SK-N-SH (cell line): Measurements from ENCODE around the gene FGF23. TPM values are rescaled to one million over a fixed set of nuclear protein-coding genes. Genes with fewer than 3 reads are reported as not detected.
A peak's percentile ranks its signal among the peaks of the same experiment; 100 is the strongest.

Source experiments
- CTCF ChIA-PET: fragments of 300-600, 350-600 bp; formaldehyde crosslinking; extraction: SDS; loops from one replicate; lab custom pipeline; 2021; lab: Yijun Ruan, JAX
- POLR2A ChIA-PET: fragments of 350-600 bp; sonication (Branson Sonifier 250); formaldehyde crosslinking; extraction: SDS; loops from one replicate; lab custom pipeline; 2020; ENCODE audit warnings: antibody characterized with exemption, inconsistent platforms; lab: Yijun Ruan, JAX
- DNase-seq: peaks from one replicate; pipeline ENCODE4 v3.0.0; 2012
- H2AFZ ChIP-seq: fragments of 200-600 bp; sonication (generic); 2 replicates; pipeline ENCODE4 v1.8.1; 2016; ENCODE audit warnings: antibody characterized with exemption, mild to moderate bottlenecking, low read depth
- H3F3A ChIP-seq: fragments of 200-600 bp; sonication (generic); replicated peaks from 2 replicates; pipeline ENCODE3; 2016; ENCODE audit warnings: antibody characterized with exemption, mild to moderate bottlenecking; ENCODE audit not compliant: insufficient read depth
- H3K27ac ChIP-seq, 2 experiments: fragments of 200-500 bp in 1 of 2; fragments of 200-600 bp in 1 of 2; sonication (Bioruptor generic) in 1 of 2; sonication (generic), shearing (Covaris generic) in 1 of 2; 2 replicates each; pipeline versions ENCODE4 v1.5.1 to v1.6.1; 2014 to 2016; ENCODE audit warnings: low read depth in 2 of 2, inconsistent platforms in 1 of 2, low read length in 1 of 2, mild to moderate bottlenecking in 1 of 2, mixed read lengths in 1 of 2
- H3K27me3 ChIP-seq: fragments of 200-600 bp; sonication (generic), shearing (Covaris generic); 2 replicates; pipeline ENCODE4 v1.6.1; 2016; ENCODE audit warnings: mixed run types; ENCODE audit not compliant: insufficient read depth
- H3K36me3 ChIP-seq, 2 experiments: fragments of 200-500 bp in 1 of 2; fragments of 200-600 bp in 1 of 2; sonication (Bioruptor generic) in 1 of 2; sonication (generic) in 1 of 2; replicated peaks in 1 of 2; 2 replicates each; pipeline versions ENCODE3 to v1.5.1; 2014 to 2016; ENCODE audit warnings: low read length in 1 of 2, mild to moderate bottlenecking in 1 of 2; ENCODE audit not compliant: insufficient read depth in 2 of 2, control insufficient read depth in 1 of 2
- H3K4me1 ChIP-seq, 2 experiments: fragments of 200-500 bp in 1 of 2; fragments of 200-600 bp in 1 of 2; sonication (Bioruptor generic) in 1 of 2; sonication (generic), shearing (Covaris generic) in 1 of 2; 2 replicates each; pipeline versions ENCODE4 v1.5.1 to v1.6.1; 2014 to 2016; ENCODE audit warnings: low read depth in 1 of 2, low read length in 1 of 2, mixed run types in 1 of 2; ENCODE audit not compliant: insufficient read depth in 2 of 2, control insufficient read depth in 1 of 2
- H3K4me2 ChIP-seq: fragments of 200-600 bp; sonication (generic), shearing (Covaris generic); 2 replicates; pipeline ENCODE4 v1.6.1; 2017; ENCODE audit warnings: mixed run types
- H3K4me3 ChIP-seq, 2 experiments: fragments of 200-500 bp in 1 of 2; fragments of 200-600 bp in 1 of 2; sonication (Bioruptor generic) in 1 of 2; sonication (generic), shearing (Covaris generic) in 1 of 2; 2 replicates each; pipeline versions ENCODE4 v1.5.1 to v1.8.1; 2014 to 2016; ENCODE audit warnings: low read depth in 2 of 2, inconsistent platforms in 1 of 2, low read length in 1 of 2, mild to moderate bottlenecking in 1 of 2, mixed read lengths in 1 of 2, moderate library complexity in 1 of 2
- H3K79me2 ChIP-seq: fragments of 200-600 bp; sonication (generic); 2 replicates; pipeline ENCODE4 v1.8.1; 2017; ENCODE audit warnings: mild to moderate bottlenecking; ENCODE audit not compliant: insufficient read depth
- H3K9ac ChIP-seq: fragments of 200-600 bp; sonication (generic); 2 replicates; pipeline ENCODE4 v1.6.1; 2017; ENCODE audit warnings: mixed run types
- H3K9me2 ChIP-seq: fragments of 200-600 bp; sonication (generic); 2 replicates; pipeline ENCODE4 v1.6.1; 2017; ENCODE audit warnings: mixed run types
- H3K9me3 ChIP-seq: fragments of 200-600 bp; sonication (generic); 2 replicates; pipeline ENCODE4 v1.6.1; 2017; ENCODE audit warnings: mixed run types, mild to moderate bottlenecking, moderate library complexity
- H4K20me1 ChIP-seq: fragments of 200-600 bp; sonication (generic); 2 replicates; pipeline ENCODE4 v1.6.1; 2017; ENCODE audit warnings: mild to moderate bottlenecking, mixed run types; ENCODE audit not compliant: insufficient read depth
- FOSL2 ChIP-seq: IDR thresholded peaks from 2 replicates; pipeline ENCODE4 v1.4.0; 2012; ENCODE audit warnings: low read depth, mild to moderate bottlenecking, moderate library complexity, borderline replicate concordance
- FOXJ3 ChIP-seq: sonication (generic); formaldehyde crosslinking; IDR thresholded peaks from 2 replicates; pipeline ENCODE4 v1.5.1; 2020; ENCODE audit warnings: mild to moderate bottlenecking, missing genetic modification reagents
- GABPA ChIP-seq: IDR thresholded peaks from 2 replicates; pipeline ENCODE4 v1.4.0; 2012; ENCODE audit warnings: low read depth, mild to moderate bottlenecking
- MEF2A ChIP-seq: IDR thresholded peaks from 2 replicates; pipeline ENCODE4 v1.4.0; 2012; ENCODE audit warnings: low read depth, borderline replicate concordance
- NRF1 ChIP-seq: IDR thresholded peaks from 2 replicates; pipeline ENCODE4 v1.6.1; 2012; ENCODE audit warnings: low read depth, mild to moderate bottlenecking, low read length
- RAD21 ChIP-seq: IDR thresholded peaks from 2 replicates; pipeline ENCODE4 v1.6.1; 2012; ENCODE audit warnings: mild to moderate bottlenecking, low read length
- RCOR1 ChIP-seq: fragments of 150-350 bp; IDR thresholded peaks from 2 replicates; pipeline ENCODE4 v1.6.1; 2017; ENCODE audit warnings: antibody characterized with exemption, low read length
- SIN3A ChIP-seq: IDR thresholded peaks from 2 replicates; pipeline ENCODE4 v1.6.1; 2012; ENCODE audit warnings: low read depth, mild to moderate bottlenecking, low read length, moderate library complexity, borderline replicate concordance
- SMC3 ChIP-seq: IDR thresholded peaks from 2 replicates; pipeline ENCODE4 v1.6.1; 2012; ENCODE audit warnings: low read depth, low read length, improper control_type of control experiment
- TAF1 ChIP-seq: IDR thresholded peaks from 2 replicates; pipeline ENCODE4 v1.6.1; 2012; ENCODE audit warnings: low read depth, mild to moderate bottlenecking, low read length, moderate library complexity, borderline replicate concordance
- TEAD4 ChIP-seq: IDR thresholded peaks from 2 replicates; pipeline ENCODE4 v1.4.0; 2012; ENCODE audit warnings: mild to moderate bottlenecking, borderline replicate concordance; ENCODE audit not compliant: insufficient read depth
- YY1 ChIP-seq: IDR thresholded peaks from 2 replicates; pipeline ENCODE4 v1.4.0; 2012; ENCODE audit warnings: low read depth, mild to moderate bottlenecking
- WGBS: methylation state at CpG from one replicate; pipeline ENCODE4 v1.1.6; 2017; ENCODE audit warnings: low lambda C conversion rate; 5-methylcytosine and 5-hydroxymethylcytosine counted together
- polyA plus RNA-seq, 3 experiments: library from polyadenylated mRNA; depleted of rRNA; stranded (reverse); fragments of >200 nt; gene quantifications; 2 replicates each; pipeline ENCODE4 v1.2.3, GENCODE V29; 2012

Gene FGF23
- polyA plus RNA-seq, 1 of the 3 experiments (the other 2 are of a cell fraction) = not detected

DNA sequence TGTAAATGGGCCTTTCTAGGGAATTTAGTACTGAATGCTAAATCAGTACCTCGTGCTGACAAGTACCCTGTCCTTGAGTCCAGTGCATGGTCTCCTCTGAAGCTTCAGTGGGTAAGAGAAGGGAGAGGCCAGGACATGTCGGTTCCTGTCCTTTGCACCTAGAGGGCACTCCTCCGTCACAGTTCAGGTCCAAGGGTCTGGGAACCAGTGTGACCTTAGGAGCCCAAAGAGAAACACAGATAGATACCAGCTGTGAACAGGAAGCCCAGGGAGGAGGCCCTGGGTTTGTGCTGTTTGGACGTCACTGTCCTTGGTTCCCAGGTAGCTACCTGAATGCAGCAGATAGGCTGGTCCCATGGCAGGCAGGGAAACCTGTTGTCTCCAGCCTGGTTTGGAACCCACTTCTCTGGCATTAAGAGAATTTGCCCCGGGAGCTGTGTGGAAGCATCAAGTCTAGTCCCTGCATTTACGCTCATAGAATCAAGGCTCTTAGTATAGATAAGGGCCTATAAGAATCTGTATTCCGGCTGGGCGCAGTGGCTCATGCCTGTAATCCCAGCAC is 3.9 kb upstream of the FGF23 start:
- Histone ChIP-seq H3K36me3 (no peaks in the 10 kb centered on the region), H3F3A (no peaks in the 10 kb centered on the region), H3K9me3 (no peaks in the 10 kb centered on the region), H3K4me2 (no peak overlapping the region), H3K4me1 (peaks cover 0 to 21% of the 10 kb centered on the region in 2 experiments; a peak in 2 of 4 replicates), H3K9ac (no peak overlapping the region), H3K27me3 (peaks cover 5% of the 10 kb centered on the region; the same call in 1 of the 2 replicates), H3K27ac (no peak overlapping the region), H3K4me3 (no peak overlapping the region), H4K20me1 (no peaks in the 10 kb centered on the region), H3K9me2 (no peaks in the 10 kb centered on the region), H3K79me2 (no peaks in the 10 kb centered on the region), H2AFZ (no peak overlapping the region)
- DNase-seq = peak; percentile 52
- WGBS = 61% methylated on average over 7 of the region's 8 CpGs
- TF ChIP-seq RCOR1 (no peak), SMC3 (peak; percentile 49; the same call in 1 of the 2 replicates), YY1 (no peak), RAD21 (peak; percentile 82)
- CTCF ChIA-PET = interaction anchor here (0.5 to 2.7 kb wide), 36 partner anchors 9 to 376 kb away, joined by 3 to 55 read pairs (median 4); partner anchors contain the start of gene RAD51AP1
- POLR2A ChIA-PET = interaction anchor here (1.2 kb wide), 1 partner anchor 32 kb away, joined by 3 read pairs; no protein-coding TSS in a partner anchor

DNA sequence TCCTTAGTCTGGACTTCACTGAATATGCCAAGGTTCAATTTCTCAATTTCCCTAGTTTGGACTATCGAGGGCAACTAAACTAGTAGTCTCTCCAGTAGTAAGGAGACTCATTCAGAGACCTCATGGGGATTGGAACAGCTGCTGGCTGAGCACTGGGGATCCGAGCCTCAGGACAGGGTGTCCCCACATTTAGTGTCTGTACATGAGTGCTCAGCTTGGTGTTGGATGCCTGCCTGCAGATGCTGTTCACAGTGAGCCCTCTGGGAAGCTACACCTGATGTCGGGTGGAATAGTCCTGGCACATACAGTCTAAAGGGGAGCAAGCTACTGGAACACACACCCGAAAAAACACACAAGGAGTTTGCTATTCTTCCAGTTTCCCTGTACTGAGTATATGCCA is 820 bp upstream of the FGF23 start:
- no peaks in the 10 kb centered on the region for H3K79me2 ChIP-seq
- no peak overlapping the region for H3K4me2 ChIP-seq
- no peak overlapping the region for H3K9ac ChIP-seq
- H3K27ac ChIP-seq = no peak overlapping the region
- H2AFZ ChIP-seq = no peak overlapping the region
- no peaks in the 10 kb centered on the region for H3K9me2 ChIP-seq
- no peaks in the 10 kb centered on the region for H3K36me3 ChIP-seq
- DNase-seq = no peak
- H3K4me3 ChIP-seq = no peak overlapping the region
- no peaks in the 10 kb centered on the region for H4K20me1 ChIP-seq
- 19% methylated on average over 4 of the region's 4 CpGs for WGBS
- no peaks in the 10 kb centered on the region for H3F3A ChIP-seq
- TF ChIP-seq NRF1 (no peak), FOXJ3 (CRISPR knock-in tag) (no peak), TEAD4 (no peak), RCOR1 (no peak), MEF2A (no peak), FOSL2 (no peak)
- no peaks in the 10 kb centered on the region for H3K9me3 ChIP-seq
- ChIA-PET CTCF (interaction anchor here (0.9 to 2.8 kb wide), 9 partner anchors 10 to 147 kb away, joined by 3 to 12 read pairs (median 4); no protein-coding TSS in a partner anchor), POLR2A (no interaction called here)
- H3K4me1 ChIP-seq = peaks cover 0 to 7% of the 10 kb centered on the region in 2 experiments; a peak in 2 of 4 replicates
- H3K27me3 ChIP-seq = peaks cover 5% of the 10 kb centered on the region; the same call in 1 of the 2 replicates

DNA sequence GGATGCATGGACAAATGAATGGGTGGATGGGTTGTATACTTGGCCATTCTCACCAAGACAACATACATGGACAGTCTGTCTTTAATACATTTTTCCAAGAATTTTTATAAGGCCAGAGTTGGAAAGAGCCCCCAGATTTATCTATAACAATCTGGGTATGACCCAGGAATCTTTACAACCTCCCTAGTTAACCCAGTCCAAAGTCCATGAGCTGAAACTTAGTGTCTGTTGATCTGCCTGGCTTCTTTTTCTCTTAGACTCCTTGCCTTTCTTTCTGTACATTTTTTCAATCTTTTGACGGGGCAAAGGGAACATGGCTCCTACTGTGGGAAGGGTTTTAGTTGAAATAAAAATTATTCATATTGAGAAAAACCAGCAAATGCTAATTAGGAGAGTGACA is 740 bp downstream of the FGF23 start:
- Histone ChIP-seq H3K4me1 (no peaks in the 10 kb centered on the region; a peak in 1 of 4 replicates), H3K27me3 (peaks cover 18% of the 10 kb centered on the region; the same call in 1 of the 2 replicates), H3K9me2 (no peaks in the 10 kb centered on the region), H3K9me3 (no peaks in the 10 kb centered on the region), H4K20me1 (no peaks in the 10 kb centered on the region), H3K4me3 (no peak overlapping the region), H3K79me2 (no peaks in the 10 kb centered on the region), H3K27ac (no peak overlapping the region), H2AFZ (no peak overlapping the region), H3K9ac (no peak overlapping the region), H3K36me3 (no peaks in the 10 kb centered on the region), H3K4me2 (no peak overlapping the region), H3F3A (no peaks in the 10 kb centered on the region)
- DNase-seq = no peak
- ChIA-PET POLR2A (no interaction called here), CTCF (no interaction called here)
- no peak for TF ChIP-seq GABPA
- no peak for TF ChIP-seq RAD21
- TF ChIP-seq TAF1 = no peak
- TF ChIP-seq SIN3A = no peak
- WGBS = 32% methylated on average over 1 of the region's 1 CpG
